GM23338 (cell line): ENCODE data around the gene GP9.

Source experiments
- CTCF ChIP-seq, 2 experiments: fragments of 200-600 bp in 1 of 2; sonication (generic) in 1 of 2; conservative IDR thresholded peaks; 2 replicates each; pipeline versions ENCODE4 v1.5.1 to v1.6.1; 2016 to 2017; ENCODE audit warnings: antibody characterized with exemption in 2 of 2, low read depth in 2 of 2, mild to moderate bottlenecking in 2 of 2, moderate library complexity in 1 of 2
- ETS1 ChIP-seq: IDR thresholded peaks from 2 replicates; pipeline ENCODE4 v1.6.1; 2016; ENCODE audit warnings: antibody characterized with exemption
- EZH2 ChIP-seq: fragments of 200-600 bp; sonication (generic); IDR thresholded peaks from one replicate; pipeline ENCODE4 v1.8.0; 2017; ENCODE audit warnings: antibody characterized with exemption, mild to moderate bottlenecking, low read depth; ENCODE audit not compliant: unreplicated experiment
- EZH2phosphoT487 ChIP-seq: fragments of 200-600 bp; sonication (generic); IDR thresholded peaks from one replicate; pipeline ENCODE4 v1.8.1; 2018; ENCODE audit warnings: antibody characterized with exemption; ENCODE audit not compliant: unreplicated experiment
- NANOG ChIP-seq: IDR thresholded peaks from 2 replicates; pipeline ENCODE4 v1.6.1; 2016; ENCODE audit warnings: antibody characterized with exemption, borderline replicate concordance
- POLR2AphosphoS5 ChIP-seq: IDR thresholded peaks from 2 replicates; pipeline ENCODE4 v1.6.1; 2016; ENCODE audit warnings: antibody characterized with exemption, low read depth
- REST ChIP-seq: IDR thresholded peaks from one replicate; pipeline ENCODE4 v1.6.1; 2018; ENCODE audit warnings: antibody characterized with exemption; ENCODE audit not compliant: unreplicated experiment
- ZNF114 ChIP-seq: fragments of 250-450 bp; sonication (Bioruptor Pico); IDR thresholded peaks from 2 replicates; pipeline ENCODE4 v1.5.0; 2020; ENCODE audit warnings: mild to moderate bottlenecking, moderate library complexity
- ZNF331 ChIP-seq: fragments of 250-450 bp; sonication (Bioruptor Pico); IDR thresholded peaks from 2 replicates; pipeline ENCODE4 v1.5.0; 2020; ENCODE audit warnings: low read depth, mild to moderate bottlenecking, moderate library complexity

GRCh38 chr3:129018751-129019150 lies 41.8 kb upstream of the GP9 start:
- TF ChIP-seq CTCF (conservative IDR thresholded peaks at IDR 0.05; ENCODE audit: low read depth in 2 of 2) (no peak), POLR2AphosphoS5 (no peak), ZNF114 (CRISPR knock-in tag) (no peak), EZH2 (no peak), ETS1 (no peak), REST (no peak), EZH2phosphoT487 (no peak), ZNF331 (CRISPR knock-in tag) (no peak), NANOG (no peak)
